K562 (cell line): Measurements from ENCODE around the gene MAGIX. TPM values are rescaled to one million over a fixed set of nuclear protein-coding genes. Genes with fewer than 3 reads are reported as not detected.

Experiments used
- HBP1 ChIP-seq: fragments of 450-650 bp; formaldehyde crosslinking; IDR thresholded peaks from 2 replicates; pipeline ENCODE4 v1.4.0; 2022; ENCODE audit warnings: missing genetic modification characterization
- HSF4 ChIP-seq: fragments of 250-450 bp; sonication (Bioruptor Pico); IDR thresholded peaks from 2 replicates; pipeline ENCODE4 v2.1.2; 2022; ENCODE audit warnings: mild to moderate bottlenecking, moderate library complexity, borderline replicate concordance
- MAZ ChIP-seq, 2 experiments: fragments of 450-650 bp in 1 of 2; sonication (generic) in 1 of 2; formaldehyde crosslinking; IDR thresholded peaks in 1 of 2; conservative IDR thresholded peaks in 1 of 2; 2 replicates each; pipeline versions ENCODE4 v1.4.0 to v1.5.0; 2020; ENCODE audit warnings: mild to moderate bottlenecking in 1 of 2, missing genetic modification reagents in 1 of 2
- MCM3 ChIP-seq: fragments of 450-650 bp; IDR thresholded peaks from 2 replicates; pipeline ENCODE4 v1.6.1; 2016
- NR2C1 ChIP-seq, 2 experiments: fragments of 450-650 bp; IDR thresholded peaks; 2 replicates each; pipeline ENCODE4 v1.6.1; 2017; ENCODE audit warnings: mild to moderate bottlenecking in 2 of 2, antibody characterized with exemption in 1 of 2, inconsistent platforms in 1 of 2, missing compliant biosample characterization in 1 of 2, missing genetic modification characterization in 1 of 2
- RHOXF2B ChIP-seq: fragments of 250-450 bp; sonication (Bioruptor Pico); conservative IDR thresholded peaks from 2 replicates; pipeline ENCODE4 v1.5.1; 2021
- SNRNP70 ChIP-seq: fragments of 200-400 bp; formaldehyde crosslinking; optimal IDR thresholded peaks from 2 replicates; pipeline ENCODE3; 2017; ENCODE audit warnings: low read depth, low read length
- U2AF1 ChIP-seq: fragments of 200-400 bp; formaldehyde crosslinking; optimal IDR thresholded peaks from 2 replicates; pipeline ENCODE3; 2017; ENCODE audit warnings: mild to moderate bottlenecking, low read depth, low read length, moderate library complexity
- ZEB2 ChIP-seq: fragments of 450-650 bp; IDR thresholded peaks from 2 replicates; pipeline ENCODE4 v1.6.1; 2016
- ZNF239 ChIP-seq: fragments of 250-450 bp; sonication (Bioruptor Pico); IDR thresholded peaks from 2 replicates; pipeline ENCODE4 v1.4.0; 2020; ENCODE audit warnings: mild to moderate bottlenecking
- ZNF318 ChIP-seq, 2 experiments: fragments of 450-650 bp; IDR thresholded peaks; 2 replicates each; pipeline ENCODE4 v1.6.1; 2016; ENCODE audit warnings: mild to moderate bottlenecking in 2 of 2, borderline replicate concordance in 1 of 2, low read depth in 1 of 2, moderate library complexity in 1 of 2
- polyA plus RNA-seq, 8 experiments: library from polyadenylated mRNA; depleted of rRNA in 4 of 8; stranded (reverse) in 5 of 8; unstranded in 3 of 8; fragments of >200 nt; fragmentation: Nextera tagmentation in 2 of 8; fragmentation: Illumina TruSeq in 1 of 8; extraction: Ambion mirVana in 2 of 8; extraction: Trizol in 1 of 8; gene quantifications; 2 replicates each; pipeline versions ENCODE4 v1.2.1 to v1.2.3, GENCODE V29; 2011 to 2014; ENCODE audit warnings: inconsistent platforms in 1 of 8, missing spikeins in 1 of 8
- total RNA-seq, 7 experiments: library from RNA; depleted of rRNA in 6 of 7; stranded (reverse); fragments of >200 nt in 6 of 7; fragmentation: Illumina TruSeq in 2 of 7; extraction: Trizol in 2 of 7; gene quantifications; 2 replicates each; pipeline versions ENCODE4 v1.2.1 to v1.2.3, GENCODE V29; 2011 to 2021; ENCODE audit warnings: low replicate concordance in 1 of 7
- TF ChIP-seq, protein P1 (sequence below): fragments of 250-450 bp; sonication (Bioruptor Pico); IDR thresholded peaks from 2 replicates; pipeline ENCODE4 v1.8.0; 2021; ENCODE audit warnings: moderate library complexity, mild to moderate bottlenecking, inconsistent platforms
- TF ChIP-seq, protein P2 (sequence below): IDR thresholded peaks from 2 replicates; pipeline ENCODE4 v1.6.1; 2014; ENCODE audit warnings: antibody characterized with exemption

Gene MAGIX
- total and polyA plus RNA-seq, 9 of the 15 experiments (the other 6 are each of a cell fraction or from before 2014, with no cell fraction given) = 0.08 to 3.5 (median 0.47) TPM

DNA sequence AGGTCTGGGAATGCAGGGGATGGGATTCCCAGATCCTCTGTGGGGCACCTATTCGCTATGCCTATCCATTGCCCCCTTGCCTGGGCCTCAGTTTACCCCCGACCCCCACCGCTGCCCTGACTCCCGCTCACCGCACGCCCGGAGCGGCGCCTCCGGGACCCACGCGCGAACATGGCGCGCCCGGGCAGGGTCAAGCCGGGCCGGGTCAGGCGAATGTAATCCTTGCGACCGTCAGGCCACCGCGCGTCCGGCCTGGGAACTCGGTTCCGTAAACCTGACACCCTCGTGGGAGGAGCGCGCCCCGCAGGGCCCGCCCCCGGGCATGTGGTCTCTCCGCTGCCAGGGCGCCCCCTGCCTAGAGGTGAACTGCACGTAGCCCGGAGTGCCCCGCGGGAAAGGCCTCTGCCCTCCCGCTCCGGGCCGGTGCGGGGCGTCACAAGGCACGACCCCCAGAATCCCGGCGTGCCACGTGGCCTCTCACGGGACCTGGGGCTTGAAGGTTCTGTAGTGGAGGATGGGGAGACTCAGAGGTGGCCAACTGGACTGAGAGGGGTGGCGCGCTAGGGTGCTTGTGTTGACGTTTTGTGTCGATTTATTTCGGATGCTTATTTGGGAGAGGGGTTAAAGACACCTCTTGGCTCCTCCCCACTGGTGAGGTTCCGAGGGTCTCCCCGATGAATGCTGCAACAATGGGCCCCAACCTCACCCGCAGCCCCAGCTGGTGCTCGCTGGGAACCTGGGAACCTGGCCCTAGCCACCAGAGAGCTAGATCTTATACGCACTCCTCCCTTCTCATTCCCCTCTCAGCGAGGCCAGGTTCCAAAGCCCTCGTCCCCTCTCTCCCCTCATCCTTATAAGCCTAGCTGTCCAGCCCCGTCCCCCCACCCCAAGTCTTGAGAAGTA lies 23.8 kb downstream of the MAGIX start, which contains the start of gene PRICKLE3 (continued):
- TF ChIP-seq ZNF318 (IDR thresholded peaks at IDR 0.05; ENCODE audit: borderline replicate concordance in 1 of 2, low read depth in 1 of 2) (no peak), HBP1 (CRISPR knock-in tag) (no peak), RHOXF2B (CRISPR knock-in tag) (no peak), U2AF1 (no peak), MAZ (CRISPR knock-in tag; conservative IDR thresholded peaks at IDR 0.05 in 1 of 2, IDR thresholded peaks at IDR 0.05 in 1 of 2) (peak; percentile 56 to 60; a peak in 2 of 4 replicates), SNRNP70 (no peak), ZEB2 (no peak), HSF4 (CRISPR knock-in tag) (no peak), MCM3 (no peak), NR2C1 (IDR thresholded peaks at IDR 0.05) (no peak), NR2C1 (tag; IDR thresholded peaks at IDR 0.05) (0 out of 2 replicates have a peak, but pooled peaks have one; percentile 48), ZNF239 (no peak)
- TF ChIP-seq, protein P1, sequence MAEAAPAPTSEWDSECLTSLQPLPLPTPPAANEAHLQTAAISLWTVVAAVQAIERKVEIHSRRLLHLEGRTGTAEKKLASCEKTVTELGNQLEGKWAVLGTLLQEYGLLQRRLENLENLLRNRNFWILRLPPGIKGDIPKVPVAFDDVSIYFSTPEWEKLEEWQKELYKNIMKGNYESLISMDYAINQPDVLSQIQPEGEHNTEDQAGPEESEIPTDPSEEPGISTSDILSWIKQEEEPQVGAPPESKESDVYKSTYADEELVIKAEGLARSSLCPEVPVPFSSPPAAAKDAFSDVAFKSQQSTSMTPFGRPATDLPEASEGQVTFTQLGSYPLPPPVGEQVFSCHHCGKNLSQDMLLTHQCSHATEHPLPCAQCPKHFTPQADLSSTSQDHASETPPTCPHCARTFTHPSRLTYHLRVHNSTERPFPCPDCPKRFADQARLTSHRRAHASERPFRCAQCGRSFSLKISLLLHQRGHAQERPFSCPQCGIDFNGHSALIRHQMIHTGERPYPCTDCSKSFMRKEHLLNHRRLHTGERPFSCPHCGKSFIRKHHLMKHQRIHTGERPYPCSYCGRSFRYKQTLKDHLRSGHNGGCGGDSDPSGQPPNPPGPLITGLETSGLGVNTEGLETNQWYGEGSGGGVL (CRISPR knock-in tag) = no peak
- TF ChIP-seq, protein P2, sequence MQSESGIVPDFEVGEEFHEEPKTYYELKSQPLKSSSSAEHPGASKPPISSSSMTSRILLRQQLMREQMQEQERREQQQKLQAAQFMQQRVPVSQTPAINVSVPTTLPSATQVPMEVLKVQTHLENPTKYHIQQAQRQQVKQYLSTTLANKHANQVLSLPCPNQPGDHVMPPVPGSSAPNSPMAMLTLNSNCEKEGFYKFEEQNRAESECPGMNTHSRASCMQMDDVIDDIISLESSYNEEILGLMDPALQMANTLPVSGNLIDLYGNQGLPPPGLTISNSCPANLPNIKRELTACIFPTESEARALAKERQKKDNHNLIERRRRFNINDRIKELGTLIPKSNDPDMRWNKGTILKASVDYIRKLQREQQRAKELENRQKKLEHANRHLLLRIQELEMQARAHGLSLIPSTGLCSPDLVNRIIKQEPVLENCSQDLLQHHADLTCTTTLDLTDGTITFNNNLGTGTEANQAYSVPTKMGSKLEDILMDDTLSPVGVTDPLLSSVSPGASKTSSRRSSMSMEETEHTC = 0 out of 2 replicates have a peak, but pooled peaks have one; percentile 42
